ENCODE data around the gene CLNK. TPM values are rescaled to one million over a fixed set of nuclear protein-coding genes. Genes with fewer than 3 reads are reported as not detected.

CLNK gene
- total RNA-seq, 1 experiment from 2014 or later: not detected

DNA sequence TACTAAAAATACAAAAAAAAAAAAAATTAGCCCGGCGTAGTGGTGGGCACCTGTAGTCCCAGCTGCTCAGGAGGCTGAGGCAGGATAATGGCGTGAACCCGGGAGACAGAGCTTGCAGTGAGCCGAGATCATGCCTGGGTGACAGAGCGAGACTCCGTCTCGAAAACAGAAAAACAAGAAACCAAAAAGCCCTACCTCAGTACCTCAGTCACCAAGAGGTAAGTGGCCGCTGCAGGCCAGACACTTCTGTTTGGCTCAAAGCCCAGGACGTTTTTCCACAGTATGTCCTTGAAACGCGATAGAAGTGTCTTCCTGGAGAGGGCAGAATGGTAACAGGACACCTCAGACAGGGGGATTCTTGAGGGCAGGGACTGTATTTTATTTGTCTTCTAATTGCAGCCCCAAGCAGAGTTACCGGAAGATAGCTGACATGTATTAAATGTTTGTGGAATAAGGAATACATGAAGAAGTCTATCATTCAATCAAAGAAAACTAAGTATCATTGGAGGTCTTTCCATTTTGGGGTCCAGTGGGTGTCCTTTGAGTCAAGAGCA, 63.6 kb downstream of the CLNK start:
- Histone ChIP-seq H2AFZ (ENCODE audit: low read length) (no peak overlapping the region), H3K23ac (ENCODE audit: insufficient read length, low read depth, low read length) (no peak overlapping the region), H3K9me3 (ENCODE audit: control insufficient read depth, low read depth, low read length) (no peaks in the 10 kb centered on the region), H3K4ac (ENCODE audit: low read depth, low read length) (no peak overlapping the region), H3K9ac (ENCODE audit: extremely low read depth, insufficient read length, low read length) (no peak overlapping the region), H2BK12ac (ENCODE audit: insufficient read length, low read depth, low read length) (no peak overlapping the region), H3K79me2 (ENCODE audit: insufficient read depth, low read length) (no peaks in the 10 kb centered on the region), H2BK5ac (ENCODE audit: insufficient read length, low read length) (no peak overlapping the region), H2AK5ac (ENCODE audit: insufficient read length, low read length) (no peak overlapping the region), H2BK20ac (ENCODE audit: low read depth, low read length, poor library complexity, severe bottlenecking) (no peak overlapping the region), H4K5ac (ENCODE audit: insufficient read length, low read depth, low read length) (no peak overlapping the region), H3T11ph (ENCODE audit: low read length) (no peak overlapping the region), H3K27me3 (ENCODE audit: insufficient read depth, low read length) (no peaks in the 10 kb centered on the region), H4K20me1 (ENCODE audit: control insufficient read depth, insufficient read depth, insufficient read length) (no peaks in the 10 kb centered on the region), H2BK15ac (ENCODE audit: low read depth, low read length) (no peak overlapping the region), H3K27ac (ENCODE audit: insufficient read length, low read depth, low read length) (no peak overlapping the region), H3K79me1 (ENCODE audit: insufficient read depth, low read depth, low read length, poor library complexity, severe bottlenecking) (no peaks in the 10 kb centered on the region), H3K4me2 (ENCODE audit: insufficient read depth, insufficient read length, low read length) (no peak overlapping the region), H4K91ac (ENCODE audit: insufficient read length, low read depth, low read length) (no peak overlapping the region), H3K18ac (ENCODE audit: insufficient read length, low read depth, low read length) (no peak overlapping the region), H3K56ac (ENCODE audit: insufficient read length, low read depth, low read length) (no peak overlapping the region), H3K23me2 (ENCODE audit: insufficient read length, low read depth, low read length, poor library complexity, severe bottlenecking) (no peaks in the 10 kb centered on the region), H3K14ac (ENCODE audit: insufficient read depth, low read length) (no peak overlapping the region), H2BK120ac (ENCODE audit: low read depth, low read length, poor library complexity, severe bottlenecking) (no peak overlapping the region), H4K8ac (replicated peaks; ENCODE audit: insufficient read length, low read depth, low read length) (no peak overlapping the region), H3K4me1 (ENCODE audit: insufficient read depth, low read length) (no peaks in the 10 kb centered on the region)
- H3K27ac Mint-ChIP-seq: no peak overlapping the region
- H3K4me1 Mint-ChIP-seq: no peaks in the 10 kb centered on the region
- H3K4me3 Mint-ChIP-seq: no peak overlapping the region
- DNase-seq: no peak
- H3K36me3 Mint-ChIP-seq (ENCODE audit: insufficient read depth in 1 of 3, low read depth in 3 of 3): no peaks in the 10 kb centered on the region
- H3K27me3 Mint-ChIP-seq (ENCODE audit: low read depth): no peaks in the 10 kb centered on the region
- H3K9me3 Mint-ChIP-seq: no peaks in the 10 kb centered on the region
- WGBS (ENCODE audit: extremely low coverage, insufficient read length, low lambda C conversion rate): no CpG with 5 or more reads among the region's 13 CpGs
- TF ChIP-seq, protein P1, sequence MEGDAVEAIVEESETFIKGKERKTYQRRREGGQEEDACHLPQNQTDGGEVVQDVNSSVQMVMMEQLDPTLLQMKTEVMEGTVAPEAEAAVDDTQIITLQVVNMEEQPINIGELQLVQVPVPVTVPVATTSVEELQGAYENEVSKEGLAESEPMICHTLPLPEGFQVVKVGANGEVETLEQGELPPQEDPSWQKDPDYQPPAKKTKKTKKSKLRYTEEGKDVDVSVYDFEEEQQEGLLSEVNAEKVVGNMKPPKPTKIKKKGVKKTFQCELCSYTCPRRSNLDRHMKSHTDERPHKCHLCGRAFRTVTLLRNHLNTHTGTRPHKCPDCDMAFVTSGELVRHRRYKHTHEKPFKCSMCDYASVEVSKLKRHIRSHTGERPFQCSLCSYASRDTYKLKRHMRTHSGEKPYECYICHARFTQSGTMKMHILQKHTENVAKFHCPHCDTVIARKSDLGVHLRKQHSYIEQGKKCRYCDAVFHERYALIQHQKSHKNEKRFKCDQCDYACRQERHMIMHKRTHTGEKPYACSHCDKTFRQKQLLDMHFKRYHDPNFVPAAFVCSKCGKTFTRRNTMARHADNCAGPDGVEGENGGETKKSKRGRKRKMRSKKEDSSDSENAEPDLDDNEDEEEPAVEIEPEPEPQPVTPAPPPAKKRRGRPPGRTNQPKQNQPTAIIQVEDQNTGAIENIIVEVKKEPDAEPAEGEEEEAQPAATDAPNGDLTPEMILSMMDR (conservative IDR thresholded peaks at IDR 0.05): no peak

Measured in H9 (cell line).